ENCODE results near the gene TSPAN10. TPM values are rescaled to one million over a fixed set of nuclear protein-coding genes. Genes with fewer than 3 reads are reported as not detected.

TSPAN10 gene
- total RNA-seq, 1 donor from 2014 or later, result 2.9 TPM

GRCh38 chr17:81691196-81691595 lies 54.2 kb downstream of the TSPAN10 start:
- H3K4me1 Mint-ChIP-seq, result no peaks in the 10 kb centered on the region
- no peaks in the 10 kb centered on the region for H3K27me3 Mint-ChIP-seq (ENCODE audit: low read depth)
- H3K4me3 Mint-ChIP-seq, result no peak overlapping the region
- TF ChIP-seq CTCF (IDR thresholded peaks at IDR 0.05; ENCODE audit: unreplicated experiment), result no peak
- no peaks in the 10 kb centered on the region for H3K9me3 Mint-ChIP-seq
- no peak overlapping the region for H3K27ac Mint-ChIP-seq
- H3K36me3 Mint-ChIP-seq, result peaks cover 13% of the 10 kb centered on the region
- DNase-seq (ENCODE audit: low spot score in 2 of 2, unreplicated experiment in 2 of 2), result no peak

- DNase-seq (ENCODE audit: low spot score in 2 of 2, unreplicated experiment in 2 of 2), result no peak
- Mint-ChIP-seq H3K4me3 (no peak overlapping the region), H3K9me3 (no peaks in the 10 kb centered on the region), H3K27me3 (ENCODE audit: low read depth) (no peaks in the 10 kb centered on the region), H3K4me1 (no peaks in the 10 kb centered on the region), H3K27ac (no peak overlapping the region), H3K36me3 (peaks cover 10% of the 10 kb centered on the region)
- no peak for TF ChIP-seq CTCF (IDR thresholded peaks at IDR 0.05; ENCODE audit: unreplicated experiment)
Observed at GRCh38 chr17:81691608-81692007, 54.6 kb downstream of the TSPAN10 start.

DNA sequence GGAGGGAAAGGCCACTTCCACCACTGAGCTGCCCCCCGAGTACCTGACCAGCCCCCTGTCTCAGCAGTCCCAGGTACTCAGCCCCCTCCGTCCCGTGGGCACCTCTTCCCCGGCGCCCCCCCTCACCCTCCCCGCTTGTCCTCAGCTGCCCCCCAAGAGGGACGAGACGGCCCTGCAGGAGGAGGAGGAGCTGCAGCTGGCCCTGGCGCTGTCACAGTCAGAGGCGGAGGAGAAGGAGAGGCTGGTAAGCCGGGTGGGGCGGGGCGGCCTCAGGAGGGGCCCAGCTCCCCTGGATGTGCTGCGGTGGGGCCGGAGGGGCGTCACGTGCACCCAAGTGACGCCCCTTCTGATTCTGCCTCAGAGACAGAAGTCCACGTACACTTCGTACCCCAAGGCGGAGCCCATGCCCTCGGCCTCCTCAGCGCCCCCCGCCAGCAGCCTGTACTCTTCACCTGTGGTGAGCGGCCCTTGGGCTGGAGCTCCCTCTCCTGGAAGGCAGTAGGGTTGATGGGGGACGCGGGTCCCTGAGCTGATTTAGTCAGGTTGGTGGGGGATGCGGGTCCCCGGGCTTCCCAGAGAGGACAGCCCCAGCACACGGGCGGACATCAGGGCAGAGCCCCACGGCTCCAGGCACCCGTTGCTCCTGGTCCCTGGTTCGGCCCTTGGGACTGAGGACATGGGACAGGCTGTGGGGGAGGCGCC lies 56.7 kb downstream of the TSPAN10 start:
- Mint-ChIP-seq H3K4me3 (no peak overlapping the region), H3K36me3 (peaks cover 28% of the 10 kb centered on the region), H3K27me3 (ENCODE audit: low read depth) (no peaks in the 10 kb centered on the region), H3K9me3 (no peaks in the 10 kb centered on the region), H3K4me1 (no peaks in the 10 kb centered on the region), H3K27ac (no peak overlapping the region)
- no peak for TF ChIP-seq CTCF (IDR thresholded peaks at IDR 0.05; ENCODE audit: unreplicated experiment)
- DNase-seq (ENCODE audit: low spot score in 2 of 2, unreplicated experiment in 2 of 2), result no peak

- peaks cover 26% of the 10 kb centered on the region for H3K36me3 Mint-ChIP-seq
Observed at GRCh38 chr17:81694810-81695209, 57.8 kb downstream of the TSPAN10 start.

DNA sequence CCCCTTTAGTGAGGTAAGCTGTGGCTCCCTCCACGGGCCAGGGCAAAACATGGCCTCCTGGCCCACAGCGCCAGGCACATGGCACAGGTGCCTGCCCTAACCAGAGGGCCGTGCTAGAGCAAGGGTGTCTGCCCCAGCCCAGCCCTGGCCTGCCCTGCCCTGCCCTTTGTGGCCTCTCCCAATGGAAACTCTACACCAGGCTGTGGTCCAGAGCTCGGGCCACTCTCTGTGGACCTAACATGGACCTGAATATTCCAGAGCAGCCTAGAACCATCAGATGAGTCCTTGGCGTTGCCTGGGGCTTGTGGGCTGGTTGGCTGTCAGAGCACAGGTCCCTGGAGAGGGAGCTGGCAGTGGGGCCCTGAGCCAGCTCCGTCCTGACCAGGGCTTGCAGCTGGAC lies 58.2 kb downstream of the TSPAN10 start:
- no peak for TF ChIP-seq CTCF (IDR thresholded peaks at IDR 0.05; ENCODE audit: unreplicated experiment)
- H3K4me1 Mint-ChIP-seq, result no peaks in the 10 kb centered on the region
- peaks cover 26% of the 10 kb centered on the region for H3K36me3 Mint-ChIP-seq
- H3K27me3 Mint-ChIP-seq (ENCODE audit: low read depth), result no peaks in the 10 kb centered on the region
- DNase-seq (ENCODE audit: low spot score in 2 of 2, unreplicated experiment in 2 of 2), result no peak
- no peaks in the 10 kb centered on the region for H3K9me3 Mint-ChIP-seq
- H3K27ac Mint-ChIP-seq, result no peak overlapping the region
- no peak overlapping the region for H3K4me3 Mint-ChIP-seq

More at GRCh38 chr17:81694810-81695209, 57.8 kb downstream of the TSPAN10 start:
- Mint-ChIP-seq H3K9me3 (no peaks in the 10 kb centered on the region), H3K27me3 (ENCODE audit: low read depth) (no peaks in the 10 kb centered on the region), H3K4me1 (no peaks in the 10 kb centered on the region), H3K27ac (no peak overlapping the region), H3K4me3 (no peak overlapping the region)
- DNase-seq (ENCODE audit: low spot score in 2 of 2, unreplicated experiment in 2 of 2), result no peak
- TF ChIP-seq CTCF (IDR thresholded peaks at IDR 0.05; ENCODE audit: unreplicated experiment), result no peak

All from mesothelial cell of epicardium (in vitro differentiated cells).